ENCODE data around the gene SOBP. TPM values are rescaled to one million over a fixed set of nuclear protein-coding genes. Genes with fewer than 3 reads are reported as not detected.
A peak's percentile ranks its signal among the peaks of the same experiment; 100 is the strongest.

The SOBP gene
- total RNA-seq, 4 donors from 2014 or later, result 2.6 to 21.2 (median 8.7) TPM

- H3K27me3 ChIP-seq, result no peaks in the 10 kb centered on the region
- DNase-seq, result no peak
- intact Hi-C loops (cut with DNase I; ENCODE audit: low total_unique reads), result no loop called here
- no peaks in the 10 kb centered on the region for H3K36me3 ChIP-seq
- no peak for TF ChIP-seq POLR2A (IDR thresholded peaks at IDR 0.05)
- no peak for TF ChIP-seq CTCF (IDR thresholded peaks at IDR 0.05)
- no peaks in the 10 kb centered on the region for H3K4me1 ChIP-seq
- no peaks in the 10 kb centered on the region for H3K9me3 ChIP-seq
- H3K4me3 ChIP-seq, result no peak overlapping the region
- H3K27ac ChIP-seq, result peak overlapping the region in 1 of 2 donors; percentile 28
Observed at GRCh38 chr6:107578642-107579341, 88.9 kb downstream of the SOBP start.

- intact Hi-C loops (cut with DNase I; ENCODE audit: low total_unique reads), result no loop called here
Observed at GRCh38 chr6:107579456-107580056, 89.6 kb downstream of the SOBP start.

GRCh38 chr6:107582086-107582485 lies 92.2 kb downstream of the SOBP start:
- Histone ChIP-seq H3K27ac (no peak overlapping the region), H3K36me3 (no peaks in the 10 kb centered on the region), H3K27me3 (no peaks in the 10 kb centered on the region), H3K4me3 (no peak overlapping the region), H3K4me1 (no peaks in the 10 kb centered on the region), H3K9me3 (no peaks in the 10 kb centered on the region)
- DNase-seq, result no peak
- intact Hi-C loops (cut with DNase I; ENCODE audit: low total_unique reads), result no loop called here
- no peak for TF ChIP-seq POLR2A (IDR thresholded peaks at IDR 0.05)
- TF ChIP-seq CTCF (IDR thresholded peaks at IDR 0.05), result no peak

More at GRCh38 chr6:107579456-107580056, 89.6 kb downstream of the SOBP start:
- peak overlapping the region in 1 of 2 donors; percentile 28 for H3K27ac ChIP-seq
- no peak for TF ChIP-seq POLR2A (IDR thresholded peaks at IDR 0.05)
- TF ChIP-seq CTCF (IDR thresholded peaks at IDR 0.05), result no peak
- H3K4me1 ChIP-seq, result no peaks in the 10 kb centered on the region
- DNase-seq, result no peak
- H3K9me3 ChIP-seq, result no peaks in the 10 kb centered on the region
- H3K27me3 ChIP-seq, result no peaks in the 10 kb centered on the region
- no peaks in the 10 kb centered on the region for H3K36me3 ChIP-seq
- no peak overlapping the region for H3K4me3 ChIP-seq

GRCh38 chr6:107584726-107585125 lies 94.8 kb downstream of the SOBP start:
- no peak for DNase-seq
- H3K4me1 ChIP-seq, result no peaks in the 10 kb centered on the region
- H3K9me3 ChIP-seq, result no peaks in the 10 kb centered on the region
- no peak overlapping the region for H3K27ac ChIP-seq
- no peaks in the 10 kb centered on the region for H3K36me3 ChIP-seq
- TF ChIP-seq CTCF (IDR thresholded peaks at IDR 0.05) (no peak), POLR2A (IDR thresholded peaks at IDR 0.05) (no peak)
- no peak overlapping the region for H3K4me3 ChIP-seq
- intact Hi-C loops (cut with DNase I; ENCODE audit: low total_unique reads), result no loop called here
- H3K27me3 ChIP-seq, result no peaks in the 10 kb centered on the region

GRCh38 chr6:107585815-107586435 lies 96.0 kb downstream of the SOBP start:
- Histone ChIP-seq H3K27me3 (no peaks in the 10 kb centered on the region), H3K4me3 (no peak overlapping the region), H3K36me3 (no peaks in the 10 kb centered on the region), H3K4me1 (no peaks in the 10 kb centered on the region), H3K27ac (no peak overlapping the region), H3K9me3 (no peaks in the 10 kb centered on the region)
- intact Hi-C loops (cut with DNase I; ENCODE audit: low total_unique reads), result no loop called here
- TF ChIP-seq CTCF (IDR thresholded peaks at IDR 0.05), result no peak
- TF ChIP-seq POLR2A (IDR thresholded peaks at IDR 0.05), result no peak
- no peak for DNase-seq
